NOMO-1 treated with DMSO at 0.1 percent for 48 hours (cell line): Measurements from ENCODE around the gene OR10H5.
"Not testable (repeated sequence)": the region's sequence is repeated elsewhere in the genome, so short reads cannot be mapped to it uniquely, and the experiment has no call there.

Experiments
- DNase-seq: peaks from one replicate; lab custom pipeline; 2025; ENCODE audit not compliant: unreplicated experiment; lab: John Stamatoyannopoulos, UW

Gene OR10H5

GRCh38 chr19:15787611-15788155 is at the start of gene OR10H5:
Gene OR10H5, plus strand, starts transcription at chr19:15787661. Its CDS starts 6,388 bp downstream, at chr19:15794049.
- DNase-seq = no peak

- DNase-seq = no peak
These were observed 49.7 kb upstream of the OR10H5 start, which contains the start of gene OR10H3 for GRCh38 chr19:15737722-15738121. Gene OR10H3, plus strand, starts transcription at chr19:15737985. Its CDS starts 3,408 bp downstream, at chr19:15741393.

GRCh38 chr19:15740785-15741184 is 46.7 kb upstream of the OR10H5 start:
- no peak for DNase-seq

- no peak for DNase-seq
These were observed 39.2 kb upstream of the OR10H5 start for GRCh38 chr19:15748239-15748638.

GRCh38 chr19:15758379-15758778 is 29.1 kb upstream of the OR10H5 start:
- no peak for DNase-seq

GRCh38 chr19:15759962-15760565 is 27.4 kb upstream of the OR10H5 start:
- DNase-seq = no peak

GRCh38 chr19:15769586-15769985 is 17.9 kb upstream of the OR10H5 start:
- DNase-seq = no peak

GRCh38 chr19:15774159-15774558 is 13.3 kb upstream of the OR10H5 start:
- not testable (repeated sequence) for DNase-seq

- no peak for DNase-seq
These were observed 12.2 kb upstream of the OR10H5 start for GRCh38 chr19:15775249-15775648.

- no peak for DNase-seq
These were observed 11.2 kb upstream of the OR10H5 start for GRCh38 chr19:15776264-15776663.

GRCh38 chr19:15776991-15777970 is 10.2 kb upstream of the OR10H5 start:
- DNase-seq = no peak

GRCh38 chr19:15779756-15780476 is 7.5 kb upstream of the OR10H5 start:
- no peak for DNase-seq

GRCh38 chr19:15780610-15781418 is 6.6 kb upstream of the OR10H5 start:
- no peak for DNase-seq

GRCh38 chr19:15781661-15782060 is 5.8 kb upstream of the OR10H5 start:
- DNase-seq = no peak

GRCh38 chr19:15782211-15782610 is 5.2 kb upstream of the OR10H5 start:
- no peak for DNase-seq

GRCh38 chr19:15782896-15783295 is 4.6 kb upstream of the OR10H5 start:
- not testable (repeated sequence) for DNase-seq

GRCh38 chr19:15788594-15789270 is 1.3 kb downstream of the OR10H5 start:
- DNase-seq = no peak

- no peak for DNase-seq
These were observed 2.6 kb downstream of the OR10H5 start for GRCh38 chr19:15790096-15790495.

GRCh38 chr19:15794279-15794678 is 6.8 kb downstream of the OR10H5 start:
- not testable (repeated sequence) for DNase-seq

GRCh38 chr19:15810335-15810734 is 22.9 kb downstream of the OR10H5 start:
- DNase-seq = peak; percentile 22
